Skin of body (tissue), 2 donors: ENCODE results near the gene RNASE3. TPM values are rescaled to one million over a fixed set of nuclear protein-coding genes. Genes with fewer than 3 reads are reported as not detected.
"Not testable (repeated sequence)": the region's sequence is repeated elsewhere in the genome, so short reads cannot be mapped to it uniquely, and the experiment has no call there.

Experiments
- DNase-seq: peaks from one replicate; lab custom pipeline; 2025; lab: John Stamatoyannopoulos, UW
- total RNA-seq: library from RNA; depleted of rRNA; stranded (reverse); fragments of >200 nt; gene quantifications from one replicate; pipeline ENCODE4 v1.2.3, GENCODE V29; 2014

The RNASE3 gene
- total RNA-seq, result 2.7 TPM

DNA sequence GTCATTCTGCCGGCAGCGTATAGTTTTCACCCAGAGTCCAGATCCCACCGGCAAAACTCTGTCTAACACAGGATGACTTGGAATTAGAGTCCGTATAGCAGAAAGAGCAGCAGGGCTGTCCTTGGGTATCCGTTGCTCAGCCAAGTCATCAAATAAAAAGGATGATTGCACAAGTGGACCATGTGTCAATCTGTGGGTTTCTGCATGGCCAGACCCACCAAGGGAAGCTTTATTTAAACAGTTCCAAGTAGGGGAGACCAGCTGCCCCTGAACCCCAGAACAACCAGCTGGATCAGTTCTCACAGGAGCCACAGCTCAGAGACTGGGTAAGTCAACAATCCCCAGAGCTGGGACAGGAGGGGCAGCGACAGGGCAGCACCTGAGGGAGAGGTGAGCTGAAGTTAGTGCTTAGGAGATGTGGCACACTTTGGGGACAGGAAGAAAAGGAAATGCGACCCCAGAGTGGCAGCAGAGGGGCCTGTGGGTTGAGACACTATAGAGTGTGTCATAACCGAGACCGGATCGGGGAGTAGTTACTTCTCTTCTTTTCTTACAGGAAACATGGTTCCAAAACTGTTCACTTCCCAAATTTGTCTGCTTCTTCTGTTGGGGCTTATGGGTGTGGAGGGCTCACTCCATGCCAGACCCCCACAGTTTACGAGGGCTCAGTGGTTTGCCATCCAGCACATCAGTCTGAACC lies at the start of gene RNASE3:
Gene RNASE3, plus strand, starts transcription at position 260 of the 700 bp plus-strand sequence. Its CDS starts 302 bp downstream, at position 562.
- DNase-seq, result not testable (repeated sequence)

- DNase-seq, result no peak
These were observed 44.6 kb upstream of the RNASE3 start for GRCh38 chr14:20846560-20846959.

- DNase-seq, result no peak
These were observed 42.8 kb upstream of the RNASE3 start for GRCh38 chr14:20848316-20848954.

- no peak for DNase-seq
These were observed 42.1 kb upstream of the RNASE3 start for GRCh38 chr14:20848955-20849570.

DNA sequence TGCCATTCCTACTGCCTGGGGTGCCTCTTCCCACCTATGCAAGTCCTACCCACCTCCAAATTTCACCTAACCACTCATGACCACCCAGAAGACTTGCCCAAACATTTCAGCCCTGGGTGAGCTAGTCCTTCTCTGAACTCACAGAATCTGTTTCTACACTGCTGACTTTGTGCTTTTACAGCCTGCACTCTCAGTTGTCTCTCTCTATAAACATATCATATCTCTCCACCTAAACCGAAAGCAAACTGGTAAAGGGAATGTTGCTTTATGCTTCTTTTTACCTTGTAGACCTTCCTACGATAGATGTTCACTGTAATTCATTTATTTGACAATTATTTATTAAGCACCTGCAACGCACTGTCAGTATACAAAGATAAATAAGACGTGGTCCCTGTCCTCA lies 38.1 kb upstream of the RNASE3 start:
- DNase-seq, result no peak

- DNase-seq, result peak; percentile 16
These were observed 35.4 kb upstream of the RNASE3 start for GRCh38 chr14:20855652-20856291.

DNA sequence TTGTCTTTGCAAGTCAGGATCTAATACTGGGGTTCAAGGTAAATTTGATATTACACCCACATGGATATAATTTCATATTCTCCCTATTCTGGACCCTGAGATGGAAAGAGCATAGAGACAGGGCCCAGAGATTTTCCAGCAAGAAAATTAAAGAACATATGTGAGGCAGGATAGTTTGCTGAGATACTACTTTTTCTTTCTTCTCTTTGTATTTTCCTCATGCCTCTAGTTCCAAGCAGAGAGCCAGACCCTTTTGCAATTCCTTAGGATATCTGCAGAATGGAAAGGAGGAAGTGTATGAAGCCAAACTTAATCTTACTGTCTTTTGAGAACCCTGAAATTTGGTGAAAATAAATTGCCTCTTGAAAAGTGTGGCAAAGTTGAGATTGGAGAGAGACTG lies 34.0 kb upstream of the RNASE3 start:
- DNase-seq, result no peak

DNA sequence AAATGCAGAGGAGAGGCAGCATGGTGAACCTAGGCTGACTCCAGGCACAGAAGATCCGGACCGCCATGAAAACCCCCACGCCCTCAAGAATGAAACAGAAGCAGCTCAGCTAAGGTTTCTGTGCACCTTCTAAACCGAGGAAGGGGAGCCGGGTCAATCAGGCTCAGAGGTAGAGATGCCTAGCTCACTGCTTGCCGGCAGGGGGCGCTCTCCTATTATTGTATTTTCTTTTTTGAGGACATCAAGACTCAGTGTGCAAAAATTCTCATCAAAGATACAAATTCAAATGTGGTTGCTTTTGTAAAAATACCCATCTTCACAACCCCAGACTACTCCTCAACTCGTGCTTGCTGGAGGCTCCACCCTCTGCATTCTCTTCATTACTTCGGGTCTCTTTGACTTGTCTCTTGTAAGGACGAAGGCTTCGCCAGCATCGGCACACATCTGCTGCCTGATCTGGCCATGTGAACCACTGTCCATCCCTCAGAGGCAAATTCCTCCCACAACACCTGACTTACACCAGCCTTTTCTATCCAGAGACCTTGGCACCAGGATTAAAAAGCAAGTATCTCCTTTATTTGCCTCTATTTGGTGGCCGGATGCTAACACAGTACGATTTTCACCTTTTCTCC lies 33.4 kb upstream of the RNASE3 start:
- DNase-seq, result peak; percentile 6

DNA sequence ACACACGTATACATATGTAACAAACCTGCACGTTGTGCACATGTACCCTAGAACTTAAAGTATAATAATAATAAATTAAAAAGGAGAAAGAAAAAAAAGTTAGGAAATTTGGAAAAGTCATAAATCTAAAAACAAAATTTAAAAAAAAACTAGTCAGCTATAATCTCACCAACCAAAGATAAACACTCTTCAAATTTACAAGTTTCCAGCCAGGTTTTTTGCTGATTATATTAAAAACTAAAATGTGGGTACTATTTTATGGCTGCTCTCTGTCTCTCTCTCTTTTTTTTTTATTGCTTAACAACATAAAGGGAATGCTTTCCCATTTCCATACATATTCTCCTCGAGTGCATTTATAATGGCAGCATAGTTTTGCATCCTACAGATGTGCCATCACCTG lies 25.0 kb upstream of the RNASE3 start:
- DNase-seq, result no peak

DNA sequence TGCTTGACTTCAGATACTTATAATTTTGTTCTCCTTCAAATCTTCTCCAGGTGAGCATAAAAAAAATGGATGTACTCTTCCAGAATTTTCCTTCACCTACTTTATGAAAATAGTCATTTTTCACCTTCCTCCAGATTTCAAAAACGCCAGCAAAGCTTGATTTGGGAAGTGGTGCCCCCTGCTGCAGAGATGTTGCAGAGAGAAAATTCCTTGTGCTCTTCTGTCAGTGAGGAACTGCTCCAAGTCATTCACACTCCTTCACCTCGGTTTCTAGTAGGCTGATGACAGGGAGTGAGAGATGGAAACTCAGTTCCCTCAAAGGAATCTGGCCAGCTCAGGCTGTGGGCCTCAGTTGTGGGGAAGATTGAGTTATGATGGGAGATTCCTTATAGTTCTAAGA lies 24.2 kb upstream of the RNASE3 start:
- DNase-seq, result no peak

DNA sequence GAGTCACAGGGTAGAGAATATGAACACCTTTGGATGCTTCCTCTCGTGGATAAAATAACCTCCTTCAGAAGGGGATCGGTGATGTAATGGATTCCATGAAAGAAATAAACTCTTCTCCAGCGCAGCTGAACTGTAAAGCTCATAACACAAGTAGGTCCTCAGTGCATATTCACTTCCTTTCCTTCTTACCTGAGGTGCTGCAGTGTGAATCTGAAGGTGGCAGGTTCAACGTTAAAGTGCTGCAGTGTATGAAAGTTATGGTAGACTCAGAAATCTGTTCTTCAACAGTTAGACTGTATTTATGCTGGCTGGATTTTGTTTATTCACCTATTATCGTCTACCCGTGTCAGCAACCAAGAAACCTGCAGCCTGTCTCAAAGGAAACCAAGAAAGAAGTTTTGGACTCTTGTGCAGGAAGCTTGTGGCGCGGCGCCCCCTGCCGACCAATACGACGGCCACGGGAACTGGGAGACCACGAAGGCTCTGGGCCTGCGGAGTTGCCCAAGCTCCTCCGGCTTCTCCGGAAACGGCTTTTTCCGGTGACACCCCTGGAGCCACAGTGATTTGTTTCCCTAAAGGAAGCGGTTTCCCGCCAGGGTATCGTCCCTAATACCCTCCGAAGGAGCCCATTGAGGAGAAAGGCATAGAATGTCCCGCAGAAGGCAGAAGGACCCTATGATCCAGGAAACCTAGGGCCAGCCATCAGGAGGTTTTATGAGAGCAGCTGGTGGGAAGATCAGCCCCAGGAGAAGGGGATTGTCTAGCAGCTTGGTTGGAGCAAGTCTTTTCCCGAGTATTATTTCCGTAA lies 17.6 kb upstream of the RNASE3 start:
- no peak for DNase-seq

- DNase-seq, result no peak
These were observed 14.2 kb upstream of the RNASE3 start for GRCh38 chr14:20877016-20877415.

DNA sequence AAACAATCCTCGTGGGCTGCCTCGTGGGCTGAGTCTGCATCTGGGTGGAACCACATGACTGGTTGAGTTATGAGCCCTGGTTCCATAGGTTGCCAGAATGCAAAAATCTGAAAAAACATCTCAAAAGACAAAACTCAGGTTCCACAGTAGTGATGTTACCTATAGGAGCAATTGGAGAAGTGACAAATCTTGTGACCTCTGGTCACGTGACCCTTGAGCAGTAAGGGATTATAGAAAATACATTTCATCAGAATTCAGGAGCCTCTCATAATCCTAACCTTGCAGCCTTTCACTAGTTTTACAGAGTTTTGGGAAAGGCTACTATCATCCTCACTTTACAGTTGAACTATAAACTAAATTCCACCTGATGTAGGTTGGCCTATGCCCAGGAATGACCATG lies 12.5 kb upstream of the RNASE3 start:
- no peak for DNase-seq

DNA sequence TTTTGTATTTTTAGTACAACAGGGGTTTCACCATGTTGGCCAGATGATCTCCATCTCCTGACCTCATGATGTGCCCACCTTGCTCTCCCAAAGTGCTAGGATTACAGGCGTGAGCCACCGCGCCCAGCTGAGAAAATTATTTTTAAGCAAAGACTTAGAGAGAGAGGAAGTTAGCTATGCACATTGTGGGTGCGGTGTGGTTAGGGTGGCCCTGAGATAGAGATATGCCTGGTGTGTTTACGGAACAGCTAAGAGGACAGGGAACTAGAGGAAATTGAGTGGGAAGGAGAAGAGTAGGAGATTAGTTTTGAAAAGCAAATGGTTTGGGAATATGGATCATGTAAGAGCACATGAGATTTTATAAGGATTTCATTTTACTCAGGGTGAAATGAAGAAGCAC lies 10.0 kb upstream of the RNASE3 start:
- not testable (repeated sequence) for DNase-seq

DNA sequence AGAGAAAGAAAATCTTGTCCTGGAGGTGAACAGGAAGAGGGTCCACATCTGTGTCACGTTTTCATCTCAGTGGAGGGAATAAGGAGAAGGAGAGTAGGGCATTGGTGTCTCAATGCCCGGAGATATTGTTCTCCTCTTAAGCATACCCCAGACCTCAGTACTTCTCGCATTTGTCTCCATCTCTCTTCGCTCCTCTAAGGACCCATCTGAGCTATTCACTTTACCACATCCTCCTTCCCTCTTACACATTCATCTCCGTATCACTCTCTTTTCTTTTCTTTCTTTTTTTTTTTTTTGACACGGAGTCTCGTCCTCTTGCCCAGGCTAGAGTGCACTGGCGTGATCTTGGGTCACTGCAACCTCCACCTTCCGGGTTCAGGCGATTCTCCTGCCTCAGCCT lies 8.4 kb upstream of the RNASE3 start:
- not testable (repeated sequence) for DNase-seq

GRCh38 chr14:20888411-20888810 lies 2.8 kb upstream of the RNASE3 start:
- DNase-seq, result not testable (repeated sequence)

- DNase-seq, result not testable (repeated sequence)
These were observed 4.1 kb downstream of the RNASE3 start for GRCh38 chr14:20895322-20895721.

DNA sequence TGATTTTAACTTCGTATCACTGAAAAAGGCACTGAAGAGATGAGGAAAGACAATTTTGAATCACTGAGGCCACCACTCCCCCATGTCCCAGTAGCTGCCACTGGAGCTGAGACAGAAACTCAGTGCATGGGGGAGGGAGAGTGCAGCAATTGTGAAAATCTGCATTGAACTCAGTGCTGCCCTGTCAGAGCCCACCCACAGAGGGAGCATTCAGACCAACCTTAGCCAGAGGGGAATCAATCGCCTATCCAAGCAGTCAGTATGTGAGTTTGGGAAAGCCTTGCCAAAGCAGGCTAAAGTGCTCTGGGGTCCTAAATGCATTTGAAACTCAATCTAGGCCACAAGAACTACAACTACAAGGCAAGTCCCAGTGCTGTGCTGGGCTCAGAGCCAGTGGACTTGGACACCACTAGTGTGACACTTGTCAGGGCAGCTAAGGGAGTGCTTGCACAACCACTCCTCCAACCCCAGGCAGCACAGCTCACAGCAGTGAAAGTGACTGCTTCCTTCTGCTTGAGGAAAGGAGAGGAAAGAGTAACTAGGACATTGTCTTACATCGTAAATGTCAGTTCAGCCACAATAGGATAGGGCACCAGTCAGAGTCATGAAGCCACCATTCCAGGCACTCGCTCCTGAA lies 13.3 kb downstream of the RNASE3 start:
- DNase-seq, result no peak

- DNase-seq, result no peak
These were observed 14.5 kb downstream of the RNASE3 start for GRCh38 chr14:20905676-20906075.

DNA sequence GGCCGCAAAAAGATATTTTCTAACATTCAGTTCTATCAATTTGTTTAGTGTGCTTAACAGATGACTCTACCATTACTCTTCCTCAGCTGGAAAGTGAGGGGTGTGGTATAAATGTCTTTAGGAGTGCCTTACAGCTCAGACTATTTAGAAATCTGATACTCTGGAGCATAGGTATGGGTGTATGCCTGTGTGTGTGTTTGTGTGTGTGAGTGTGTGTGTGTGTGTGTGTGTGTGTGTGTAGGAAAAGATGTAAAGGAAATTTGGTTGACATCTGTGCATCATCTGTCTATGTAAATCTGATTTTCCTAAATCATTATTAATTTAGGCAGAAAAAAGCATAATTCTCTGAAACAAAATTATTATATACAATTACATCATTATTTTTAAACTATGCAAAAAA lies 16.0 kb downstream of the RNASE3 start:
- no peak for DNase-seq
